HCT116 (cell line): ENCODE results near the gene SLC22A7. TPM values are rescaled to one million over a fixed set of nuclear protein-coding genes. Genes with fewer than 3 reads are reported as not detected.

Source experiments
- ATAC-seq: fragments of 200-7000 bp; cut with Tn5 transposase; 2 replicates; pipeline ENCODE4 v1.9.1; 2020; ENCODE audit warnings: mild to moderate bottlenecking, moderate library complexity
- BruUV-seq: library from RNA; stranded (reverse); fragments of 400-500 nt; replicated peaks from 2 replicates; lab custom pipeline; 2021; lab: Mats Ljungman, UMichigan
- CTCF ChIA-PET: fragments of 300-600 bp; sonication (Branson Sonifier 250); formaldehyde crosslinking; loops from one replicate; lab custom pipeline; 2021; ENCODE audit warnings: antibody characterized with exemption; lab: Charles Lee
- POLR2A ChIA-PET: fragments of 300-600, 350-600 bp; sonication (Branson Sonifier 250); formaldehyde crosslinking; loops from one replicate; lab custom pipeline; 2021; ENCODE audit warnings: antibody characterized with exemption; lab: Charles Lee
- RAD21 ChIA-PET, 2 experiments: fragments of 300-600 bp; sonication (Branson Sonifier 250); formaldehyde crosslinking; loops; one replicate each; lab custom pipeline; 2023; ENCODE audit warnings: low total read pairs in 2 of 2; ENCODE audit not compliant: uncharacterized antibody in 2 of 2, unreplicated experiment in 2 of 2, low non-redundant PET in 1 of 2; lab: Charles Lee
- DNase-seq: peaks from one replicate; pipeline ENCODE4 v3.0.0-alpha.2; 2010; ENCODE audit warnings: low read depth, low spot score
- H2AFZ ChIP-seq: fragments of 200-600 bp; shearing (Covaris generic), sonication (generic); 2 replicates; pipeline ENCODE4 v1.6.1; 2017; ENCODE audit warnings: low read depth, mixed run types, mixed read lengths, antibody characterized with exemption, low read length; ENCODE audit not compliant: poor library complexity, severe bottlenecking
- H3K27ac ChIP-seq: 2 replicates; pipeline ENCODE4 v1.5.1; 2012; ENCODE audit warnings: low read depth, low read length
- H3K27me3 ChIP-seq: fragments of 200-600 bp; sonication (generic); 2 replicates; pipeline ENCODE4 v1.6.1; 2016; ENCODE audit warnings: mixed run types, low read length, mixed read lengths; ENCODE audit not compliant: insufficient read depth
- H3K36me3 ChIP-seq, 2 experiments: fragments of 200-500 bp in 1 of 2; fragments of 200-600 bp in 1 of 2; sonication (Bioruptor generic) in 1 of 2; sonication (generic) in 1 of 2; 2 replicates each; pipeline versions ENCODE4 v1.5.1 to v1.6.1; 2014 to 2016; ENCODE audit warnings: low read length in 2 of 2, inconsistent platforms in 1 of 2, mixed read lengths in 1 of 2, mixed run types in 1 of 2; ENCODE audit not compliant: insufficient read depth in 2 of 2, control insufficient read depth in 1 of 2
- H3K4me1 ChIP-seq, 2 experiments: fragments of 200-600 bp in 1 of 2; sonication (generic) in 1 of 2; 2 replicates each; pipeline versions ENCODE4 v1.5.1 to v1.6.1; 2012 to 2017; ENCODE audit warnings: low read length in 2 of 2, inconsistent platforms in 1 of 2, mild to moderate bottlenecking in 1 of 2, mixed read lengths in 1 of 2, mixed run types in 1 of 2, moderate library complexity in 1 of 2; ENCODE audit not compliant: insufficient read depth in 2 of 2, control insufficient read depth in 1 of 2
- H3K4me2 ChIP-seq: fragments of 200-600 bp; sonication (generic); 2 replicates; pipeline ENCODE4 v1.6.1; 2017; ENCODE audit warnings: mixed run types, low read length, mixed read lengths
- H3K4me3 ChIP-seq, 2 experiments: fragments of 200-600 bp in 1 of 2; sonication (generic) in 1 of 2; replicated peaks in 1 of 2; 2 replicates each; pipeline ENCODE4 v1.5.1; 2011 to 2016; ENCODE audit warnings: low read length in 2 of 2, control low read depth in 1 of 2, low read depth in 1 of 2, mild to moderate bottlenecking in 1 of 2, mixed read lengths in 1 of 2, mixed run types in 1 of 2
- H3K79me2 ChIP-seq: fragments of 200-600 bp; sonication (generic); 2 replicates; pipeline ENCODE4 v1.6.1; 2017; ENCODE audit warnings: mild to moderate bottlenecking, mixed run types, low read length, moderate library complexity, mixed read lengths; ENCODE audit not compliant: insufficient read depth
- H3K9ac ChIP-seq: fragments of 200-600 bp; sonication (generic); 2 replicates; pipeline ENCODE4 v1.6.1; 2016; ENCODE audit warnings: low read length, mixed read lengths
- H3K9me2 ChIP-seq: fragments of 200-600 bp; sonication (generic), shearing (Covaris generic); 2 replicates; pipeline ENCODE4 v1.6.1; 2017; ENCODE audit warnings: mixed run types, mild to moderate bottlenecking, moderate library complexity; ENCODE audit not compliant: insufficient read depth
- H3K9me3 ChIP-seq, 2 experiments: fragments of 200-500 bp in 1 of 2; fragments of 200-600 bp in 1 of 2; sonication (Bioruptor generic) in 1 of 2; sonication (generic) in 1 of 2; 2 replicates each; pipeline ENCODE4 v1.6.1; 2014 to 2017; ENCODE audit warnings: low read length in 2 of 2, mixed read lengths in 2 of 2, inconsistent platforms in 1 of 2, low read depth in 1 of 2, mild to moderate bottlenecking in 1 of 2, mixed run types in 1 of 2, moderate library complexity in 1 of 2; ENCODE audit not compliant: control insufficient read depth in 1 of 2, insufficient read depth in 1 of 2
- H4K20me1 ChIP-seq: fragments of 200-600 bp; sonication (generic), shearing (Covaris generic); 2 replicates; pipeline ENCODE4 v1.6.1; 2017; ENCODE audit warnings: mixed run types, mild to moderate bottlenecking, moderate library complexity; ENCODE audit not compliant: insufficient read depth
- CBX3 ChIP-seq: IDR thresholded peaks from 2 replicates; pipeline ENCODE4 v1.6.1; 2012; ENCODE audit warnings: low read depth
- CEBPB ChIP-seq: IDR thresholded peaks from 2 replicates; pipeline ENCODE4 v1.6.1; 2012; ENCODE audit warnings: low read depth
- EGR1 ChIP-seq: IDR thresholded peaks from 2 replicates; pipeline ENCODE4 v1.6.1; 2012; ENCODE audit warnings: low read depth
- ELF1 ChIP-seq: IDR thresholded peaks from 2 replicates; pipeline ENCODE4 v1.6.1; 2012; ENCODE audit warnings: low read depth, borderline replicate concordance
- EZH2 ChIP-seq: fragments of 200-600 bp; sonication (generic); IDR thresholded peaks from 2 replicates; pipeline ENCODE4 v1.6.1; 2017; ENCODE audit warnings: antibody characterized with exemption, mixed run types
- FOSL1 ChIP-seq: IDR thresholded peaks from 2 replicates; pipeline ENCODE4 v1.6.1; 2012; ENCODE audit warnings: low read depth
- SIN3A ChIP-seq: IDR thresholded peaks from 2 replicates; pipeline ENCODE4 v1.6.1; 2012; ENCODE audit warnings: low read depth
- TCF7L2 ChIP-seq: IDR thresholded peaks from 2 replicates; pipeline ENCODE4 v1.7.0; 2011; ENCODE audit warnings: borderline replicate concordance, inconsistent platforms; ENCODE audit not compliant: insufficient read depth, insufficient read length; ENCODE audit errors: extremely low read depth
- YY1 ChIP-seq: IDR thresholded peaks from 2 replicates; pipeline ENCODE4 v1.6.1; 2011; ENCODE audit warnings: low read length, low read depth, moderate library complexity, mild to moderate bottlenecking; ENCODE audit not compliant: insufficient replicate concordance; ENCODE audit errors: extremely low read depth
- ZFX ChIP-seq: fragments of 450-650 bp; IDR thresholded peaks from 2 replicates; pipeline ENCODE4 v1.6.1; 2017
- intact Hi-C: fragments of 100-400 bp; cut with micrococcal nuclease; formaldehyde crosslinking; loops from 2 replicates; pipeline ENCODE4 v1.10.0; 2022
- total RNA-seq: library from RNA; stranded (reverse); gene quantifications from one replicate; pipeline ENCODE4 v1.2.1, GENCODE V29; 2021; ENCODE audit not compliant: unreplicated experiment
- TF ChIP-seq, protein P1 (sequence below), 3 experiments: fragments of 200-600 bp in 1 of 3; sonication (generic) in 1 of 3; IDR thresholded peaks in 2 of 3; conservative IDR thresholded peaks in 1 of 3; 2 replicates each; pipeline ENCODE4 v1.5.1; 2012 to 2017; ENCODE audit warnings: low read depth in 2 of 3, low read length in 2 of 3, antibody characterized with exemption in 1 of 3, borderline replicate concordance in 1 of 3, control low read depth in 1 of 3, mild to moderate bottlenecking in 1 of 3, mixed read lengths in 1 of 3, mixed run types in 1 of 3, moderate library complexity in 1 of 3; ENCODE audit not compliant: insufficient read depth in 1 of 3
- TF ChIP-seq, protein P2 (sequence below): IDR thresholded peaks from 2 replicates; pipeline ENCODE4 v1.6.1; 2012; ENCODE audit warnings: low read depth

SLC22A7 gene
- total RNA-seq, 1 experiment from 2014 or later, result not detected

DNA sequence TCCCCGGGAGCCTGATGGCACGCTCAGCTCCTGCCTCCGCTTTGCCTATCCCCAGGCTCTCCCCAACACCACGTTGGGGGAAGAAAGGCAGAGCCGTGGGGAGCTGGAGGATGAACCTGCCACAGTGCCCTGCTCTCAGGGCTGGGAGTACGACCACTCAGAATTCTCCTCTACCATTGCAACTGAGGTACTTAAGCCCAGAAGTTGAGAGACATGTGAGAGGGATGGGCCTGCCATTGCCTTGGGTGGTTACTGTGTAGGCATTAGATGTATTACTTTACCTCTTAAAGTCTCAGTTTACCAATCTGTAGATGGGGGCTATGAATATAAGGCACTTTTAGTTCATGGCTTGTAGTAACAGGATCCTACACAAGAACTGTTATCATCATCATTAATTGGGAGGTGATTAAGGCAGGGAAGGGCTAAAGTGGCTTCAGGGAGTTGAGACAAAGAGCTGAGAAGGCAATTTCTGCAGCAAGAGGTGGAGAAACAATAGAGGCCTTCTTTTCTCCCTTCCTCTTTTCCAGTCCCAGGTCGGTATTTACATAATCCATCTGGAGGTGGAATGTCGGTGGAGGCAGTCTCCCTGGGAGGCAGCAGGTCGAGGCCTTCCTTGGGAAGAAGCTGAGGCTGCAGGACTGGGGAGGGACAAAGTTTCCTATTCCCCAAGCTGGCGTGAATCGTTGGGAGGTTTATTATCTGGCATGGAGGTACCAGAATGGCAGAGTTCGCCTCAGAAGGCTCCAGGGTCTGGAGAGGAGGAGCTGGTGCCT, 691 bp downstream of the SLC22A7 start:
- Histone ChIP-seq H3K4me1 (no peaks in the 10 kb centered on the region), H2AFZ (no peak overlapping the region), H4K20me1 (no peaks in the 10 kb centered on the region), H3K9ac (no peak overlapping the region), H3K27me3 (no peaks in the 10 kb centered on the region), H3K27ac (no peak overlapping the region), H3K79me2 (no peaks in the 10 kb centered on the region), H3K9me2 (no peaks in the 10 kb centered on the region), H3K9me3 (no peaks in the 10 kb centered on the region)
- ATAC-seq (no peak), DNase-seq (no peak)
- CTCF ChIA-PET, result interaction anchor here (1.0 kb wide), 1 partner anchor 12 kb away, joined by 3 read pairs; no protein-coding TSS in a partner anchor
- no TSS peak for BruUV-seq
- POLR2A ChIA-PET, result no interaction called here
- intact Hi-C loops, result no loop called here
- TF ChIP-seq CEBPB (no peak), ELF1 (no peak), CBX3 (no peak), ZFX (no peak), EGR1 (no peak), FOSL1 (no peak), YY1 (no peak), SIN3A (no peak), TCF7L2 (no peak), EZH2 (no peak)
- TF ChIP-seq, protein P1, sequence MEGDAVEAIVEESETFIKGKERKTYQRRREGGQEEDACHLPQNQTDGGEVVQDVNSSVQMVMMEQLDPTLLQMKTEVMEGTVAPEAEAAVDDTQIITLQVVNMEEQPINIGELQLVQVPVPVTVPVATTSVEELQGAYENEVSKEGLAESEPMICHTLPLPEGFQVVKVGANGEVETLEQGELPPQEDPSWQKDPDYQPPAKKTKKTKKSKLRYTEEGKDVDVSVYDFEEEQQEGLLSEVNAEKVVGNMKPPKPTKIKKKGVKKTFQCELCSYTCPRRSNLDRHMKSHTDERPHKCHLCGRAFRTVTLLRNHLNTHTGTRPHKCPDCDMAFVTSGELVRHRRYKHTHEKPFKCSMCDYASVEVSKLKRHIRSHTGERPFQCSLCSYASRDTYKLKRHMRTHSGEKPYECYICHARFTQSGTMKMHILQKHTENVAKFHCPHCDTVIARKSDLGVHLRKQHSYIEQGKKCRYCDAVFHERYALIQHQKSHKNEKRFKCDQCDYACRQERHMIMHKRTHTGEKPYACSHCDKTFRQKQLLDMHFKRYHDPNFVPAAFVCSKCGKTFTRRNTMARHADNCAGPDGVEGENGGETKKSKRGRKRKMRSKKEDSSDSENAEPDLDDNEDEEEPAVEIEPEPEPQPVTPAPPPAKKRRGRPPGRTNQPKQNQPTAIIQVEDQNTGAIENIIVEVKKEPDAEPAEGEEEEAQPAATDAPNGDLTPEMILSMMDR (IDR thresholded peaks at IDR 0.05 in 2 of 3, conservative IDR thresholded peaks at IDR 0.05 in 1 of 3; ENCODE audit: borderline replicate concordance in 1 of 3, insufficient read depth in 1 of 3, low read depth in 2 of 3, low read length in 2 of 3), result no peak
- TF ChIP-seq, protein P2, sequence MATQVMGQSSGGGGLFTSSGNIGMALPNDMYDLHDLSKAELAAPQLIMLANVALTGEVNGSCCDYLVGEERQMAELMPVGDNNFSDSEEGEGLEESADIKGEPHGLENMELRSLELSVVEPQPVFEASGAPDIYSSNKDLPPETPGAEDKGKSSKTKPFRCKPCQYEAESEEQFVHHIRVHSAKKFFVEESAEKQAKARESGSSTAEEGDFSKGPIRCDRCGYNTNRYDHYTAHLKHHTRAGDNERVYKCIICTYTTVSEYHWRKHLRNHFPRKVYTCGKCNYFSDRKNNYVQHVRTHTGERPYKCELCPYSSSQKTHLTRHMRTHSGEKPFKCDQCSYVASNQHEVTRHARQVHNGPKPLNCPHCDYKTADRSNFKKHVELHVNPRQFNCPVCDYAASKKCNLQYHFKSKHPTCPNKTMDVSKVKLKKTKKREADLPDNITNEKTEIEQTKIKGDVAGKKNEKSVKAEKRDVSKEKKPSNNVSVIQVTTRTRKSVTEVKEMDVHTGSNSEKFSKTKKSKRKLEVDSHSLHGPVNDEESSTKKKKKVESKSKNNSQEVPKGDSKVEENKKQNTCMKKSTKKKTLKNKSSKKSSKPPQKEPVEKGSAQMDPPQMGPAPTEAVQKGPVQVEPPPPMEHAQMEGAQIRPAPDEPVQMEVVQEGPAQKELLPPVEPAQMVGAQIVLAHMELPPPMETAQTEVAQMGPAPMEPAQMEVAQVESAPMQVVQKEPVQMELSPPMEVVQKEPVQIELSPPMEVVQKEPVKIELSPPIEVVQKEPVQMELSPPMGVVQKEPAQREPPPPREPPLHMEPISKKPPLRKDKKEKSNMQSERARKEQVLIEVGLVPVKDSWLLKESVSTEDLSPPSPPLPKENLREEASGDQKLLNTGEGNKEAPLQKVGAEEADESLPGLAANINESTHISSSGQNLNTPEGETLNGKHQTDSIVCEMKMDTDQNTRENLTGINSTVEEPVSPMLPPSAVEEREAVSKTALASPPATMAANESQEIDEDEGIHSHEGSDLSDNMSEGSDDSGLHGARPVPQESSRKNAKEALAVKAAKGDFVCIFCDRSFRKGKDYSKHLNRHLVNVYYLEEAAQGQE, result no peak
- TF ChIP-seq, all 23 proteins: peak for 0
- Histone ChIP-seq H3K4me3 (no peak overlapping the region), H3K4me2 (no peak overlapping the region), H3K36me3 (no peaks in the 10 kb centered on the region)
- RAD21 ChIA-PET, result no interaction called here
